H1 (cell line): Measurements from ENCODE around the gene CTAGE1. TPM values are rescaled to one million over a fixed set of nuclear protein-coding genes. Genes with fewer than 3 reads are reported as not detected.

Experiments used
- CTCF ChIA-PET: fragments of 300-600 bp; sonication (Branson Sonifier 250); formaldehyde crosslinking; loops from one replicate; lab custom pipeline; 2021; ENCODE audit not compliant: partially characterized antibody; lab: Charles Lee
- POLR2A ChIA-PET: fragments of 300-600 bp; sonication (Branson Sonifier 250); formaldehyde crosslinking; loops from one replicate; lab custom pipeline; 2021; ENCODE audit warnings: inconsistent platforms; ENCODE audit not compliant: partially characterized antibody; lab: Charles Lee
- DNase-seq, 2 experiments: peaks; one replicate each; pipeline versions ENCODE4 v3.0.0 to v3.0.0-alpha.2; 2010 to 2022; ENCODE audit warnings: low spot score in 2 of 2, low read depth in 1 of 2, mixed read lengths in 1 of 2
- FAIRE-seq: peaks from 2 replicates; lab custom pipeline; 2011; peaks lifted over from hg19 to GRCh38; lab: Jason Lieb, UNC
- H2AFZ ChIP-seq: 2 replicates; pipeline ENCODE4 v1.8.1; 2012; ENCODE audit warnings: low read length, inconsistent platforms
- H2AK5ac ChIP-seq: 2 replicates; pipeline ENCODE4 v1.6.1; 2013; ENCODE audit warnings: low read depth, low read length
- H2BK120ac ChIP-seq: replicated peaks from 2 replicates; pipeline ENCODE3; 2013; ENCODE audit warnings: low read depth, low read length, inconsistent platforms
- H2BK12ac ChIP-seq: 2 replicates; pipeline ENCODE4 v1.6.1; 2013; ENCODE audit warnings: low read depth, low read length
- H2BK15ac ChIP-seq: 2 replicates; pipeline ENCODE4 v1.6.1; 2013; ENCODE audit warnings: low read length
- H2BK20ac ChIP-seq: 2 replicates; pipeline ENCODE4 v1.6.1; 2013; ENCODE audit warnings: low read length
- H2BK5ac ChIP-seq: 2 replicates; pipeline ENCODE4 v1.6.1; 2013; ENCODE audit warnings: low read depth, low read length
- H3K14ac ChIP-seq: 2 replicates; pipeline ENCODE4 v1.6.1; 2013; ENCODE audit warnings: inconsistent platforms; ENCODE audit not compliant: insufficient read length
- H3K18ac ChIP-seq: 2 replicates; pipeline ENCODE4 v1.6.1; 2013; ENCODE audit warnings: low read length; ENCODE audit errors: extremely low read depth
- H3K23ac ChIP-seq: 2 replicates; pipeline ENCODE4 v1.6.1; 2013; ENCODE audit warnings: inconsistent platforms; ENCODE audit not compliant: insufficient read length
- H3K23me2 ChIP-seq: 2 replicates; pipeline ENCODE4 v1.6.1; 2013; ENCODE audit warnings: low read depth, low read length
- H3K27ac ChIP-seq: 2 replicates; pipeline ENCODE4 v1.6.1; 2011; ENCODE audit warnings: low read depth, low read length, inconsistent platforms
- H3K27me3 ChIP-seq, 4 experiments: replicated peaks in 1 of 4; 1 replicate in 1 of 4; 2 replicates in 3 of 4; pipeline versions ENCODE4 v1.6.1 to v1.8.1; 2011 to 2013; ENCODE audit warnings: low read length in 3 of 4, mild to moderate bottlenecking in 3 of 4, inconsistent platforms in 2 of 4, mixed read lengths in 2 of 4, moderate library complexity in 1 of 4; ENCODE audit not compliant: control insufficient read depth in 3 of 4, insufficient read depth in 3 of 4; ENCODE audit errors: extremely low read depth in 1 of 4
- H3K36me3 ChIP-seq, 4 experiments: 2 replicates each; pipeline versions ENCODE4 v1.6.1 to v1.8.1; 2011 to 2013; ENCODE audit warnings: mild to moderate bottlenecking in 4 of 4, low read length in 3 of 4, moderate library complexity in 2 of 4, control low read depth in 1 of 4, inconsistent platforms in 1 of 4; ENCODE audit not compliant: insufficient read depth in 4 of 4, control insufficient read depth in 2 of 4
- H3K4ac ChIP-seq: replicated peaks from 2 replicates; pipeline ENCODE3; 2013; ENCODE audit warnings: low read length, low read depth, mixed read lengths, inconsistent platforms; ENCODE audit not compliant: insufficient read length
- H3K4me1 ChIP-seq, 4 experiments: replicated peaks in 1 of 4; 1 replicate in 1 of 4; 2 replicates in 3 of 4; pipeline versions ENCODE4 v1.6.1 to v1.8.1; 2011 to 2013; ENCODE audit warnings: low read length in 3 of 4, inconsistent platforms in 2 of 4, mixed read lengths in 1 of 4; ENCODE audit not compliant: insufficient read depth in 4 of 4, control insufficient read depth in 3 of 4
- H3K4me2 ChIP-seq, 2 experiments: 2 replicates each; pipeline versions ENCODE4 v1.6.1 to v1.8.1; 2011 to 2013; ENCODE audit warnings: low read depth in 2 of 2, low read length in 2 of 2, control low read depth in 1 of 2, inconsistent platforms in 1 of 2, mild to moderate bottlenecking in 1 of 2; ENCODE audit not compliant: insufficient read depth in 1 of 2
- H3K4me3 ChIP-seq, 4 experiments: fragments of 200-600, 300-600 bp in 1 of 4; sonication (generic), shearing (Covaris generic), sonication (Bioruptor Twin) in 1 of 4; 2 replicates each; pipeline versions ENCODE4 v1.5.1 to v1.8.1; 2011 to 2016; ENCODE audit warnings: low read length in 4 of 4, low read depth in 3 of 4, control low read depth in 2 of 4, inconsistent platforms in 2 of 4, mild to moderate bottlenecking in 2 of 4, mixed read lengths in 1 of 4, moderate library complexity in 1 of 4; ENCODE audit not compliant: insufficient read depth in 2 of 4; ENCODE audit errors: extremely low read depth in 1 of 4
- H3K56ac ChIP-seq: replicated peaks from 2 replicates; pipeline ENCODE3; 2013; ENCODE audit warnings: low read depth, mild to moderate bottlenecking, mixed read lengths, low read length, inconsistent platforms; ENCODE audit not compliant: insufficient read length
- H3K79me1 ChIP-seq: 2 replicates; pipeline ENCODE4 v1.6.1; 2013; ENCODE audit warnings: low read depth, low read length, control low read depth
- H3K79me2 ChIP-seq, 2 experiments: 2 replicates each; pipeline versions ENCODE4 v1.6.1 to v1.8.1; 2012 to 2013; ENCODE audit warnings: low read length in 2 of 2, mild to moderate bottlenecking in 2 of 2, inconsistent platforms in 1 of 2; ENCODE audit not compliant: insufficient read depth in 2 of 2, control insufficient read depth in 1 of 2
- H3K9ac ChIP-seq, 4 experiments: replicated peaks in 1 of 4; 1 replicate in 1 of 4; 2 replicates in 3 of 4; pipeline versions ENCODE4 v1.6.1 to v1.8.1; 2011 to 2013; ENCODE audit warnings: low read depth in 3 of 4, low read length in 3 of 4, control low read depth in 2 of 4, mild to moderate bottlenecking in 2 of 4, moderate library complexity in 2 of 4, inconsistent platforms in 1 of 4; ENCODE audit errors: extremely low read depth in 1 of 4
- H3K9me3 ChIP-seq, 2 experiments: 2 replicates each; pipeline versions ENCODE4 v1.6.1 to v1.8.1; 2012 to 2013; ENCODE audit warnings: mild to moderate bottlenecking in 2 of 2, moderate library complexity in 2 of 2, control low read depth in 1 of 2, inconsistent platforms in 1 of 2, low read depth in 1 of 2, low read length in 1 of 2, mixed read lengths in 1 of 2; ENCODE audit not compliant: insufficient read depth in 2 of 2
- H4K20me1 ChIP-seq, 2 experiments: replicated peaks in 1 of 2; 2 replicates each; pipeline versions ENCODE3 to v1.8.1; 2011 to 2013; ENCODE audit warnings: inconsistent platforms in 2 of 2, low read length in 2 of 2, mild to moderate bottlenecking in 1 of 2; ENCODE audit not compliant: insufficient read depth in 2 of 2, control insufficient read depth in 1 of 2
- H4K5ac ChIP-seq: 2 replicates; pipeline ENCODE4 v1.6.1; 2013; ENCODE audit warnings: low read length, low read depth, mixed read lengths, inconsistent platforms; ENCODE audit not compliant: insufficient read length
- H4K8ac ChIP-seq: 2 replicates; pipeline ENCODE4 v1.8.0; 2013; ENCODE audit warnings: mild to moderate bottlenecking, moderate library complexity, low read length, inconsistent platforms; ENCODE audit not compliant: insufficient read depth; ENCODE audit errors: extremely low read depth
- H4K91ac ChIP-seq: replicated peaks from 2 replicates; pipeline ENCODE3; 2013; ENCODE audit warnings: low read length, mixed read lengths, inconsistent platforms; ENCODE audit not compliant: insufficient read length
- POLR2A ChIP-seq, 2 experiments: IDR thresholded peaks; 1 replicate in 1 of 2; 2 replicates in 1 of 2; pipeline ENCODE4 v1.6.1; 2011; ENCODE audit warnings: low read depth in 2 of 2, low read length in 2 of 2, mild to moderate bottlenecking in 2 of 2; ENCODE audit errors: control extremely low read depth in 1 of 2
- WGBS, 2 experiments: shearing (Covaris generic) in 1 of 2; methylation state at CpG; one replicate each; pipeline versions ENCODE4 v1.1.6 to v1.1.7; 2013 to 2015; ENCODE audit warnings: low lambda C conversion rate in 2 of 2, mixed read lengths in 2 of 2, inconsistent platforms in 1 of 2, low coverage in 1 of 2, missing lambda C conversion rate in 1 of 2; ENCODE audit not compliant: insufficient replicate concordance in 2 of 2, insufficient coverage in 1 of 2, insufficient read length in 1 of 2; ENCODE audit errors: extremely low coverage in 1 of 2, missing lambda C conversion rate in 1 of 2; 5-methylcytosine and 5-hydroxymethylcytosine counted together
- polyA plus RNA-seq, 7 experiments: library from polyadenylated mRNA; depleted of rRNA in 3 of 7; stranded (reverse) in 5 of 7; unstranded in 2 of 7; fragments of >200 nt in 5 of 7; fragments of 200-250 nt in 2 of 7; gene quantifications; 1 replicate in 5 of 7; 2 replicates in 1 of 7; 4 replicates in 1 of 7; pipeline versions ENCODE4 v1.2.1 to v1.2.3, GENCODE V29; 2011 to 2013; ENCODE audit warnings: missing spikeins in 2 of 7, mixed read lengths in 2 of 7
- total RNA-seq: library from RNA; stranded (reverse); fragmentation: NEBNext Ultra II Directional; extraction: Animal tissue kit (Norgen Biotek cat#: 25700); gene quantifications from 2 replicates; pipeline ENCODE4 v1.2.1, GENCODE V29; 2021
- TF ChIP-seq, protein P1 (sequence below), 3 experiments: IDR thresholded peaks; 1 replicate in 2 of 3; 2 replicates in 1 of 3; pipeline versions ENCODE4 v1.5.1 to v1.6.1; 2011; ENCODE audit warnings: low read length in 3 of 3, mild to moderate bottlenecking in 3 of 3, inconsistent platforms in 2 of 3, low read depth in 1 of 3, moderate library complexity in 1 of 3; ENCODE audit not compliant: insufficient read depth in 1 of 3; ENCODE audit errors: control extremely low read depth in 1 of 3

CTAGE1 gene
- total and polyA plus RNA-seq, 2 of the 8 experiments (the other 6 are each of a cell fraction or from before 2014, with no cell fraction given) = not detected

DNA sequence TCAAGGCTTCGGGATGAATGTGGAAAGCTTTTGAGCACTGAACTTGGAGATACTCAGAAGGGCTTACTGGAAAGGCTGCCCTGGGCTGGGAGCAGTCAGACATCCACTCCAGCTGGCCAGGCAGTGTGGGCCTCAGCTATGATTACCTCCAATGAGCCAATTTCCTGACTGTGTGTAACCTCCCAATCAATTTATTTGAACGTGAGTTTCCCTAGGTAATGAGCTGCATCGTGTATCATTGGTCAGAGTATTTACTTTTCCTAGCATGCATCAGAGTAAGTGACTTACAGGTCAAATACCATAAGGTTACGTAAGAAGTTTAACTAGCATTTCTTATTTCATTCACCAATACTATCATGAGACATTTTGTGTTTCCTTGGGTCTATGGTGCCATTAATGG is 11.0 kb upstream of the CTAGE1 start:
- H3K18ac ChIP-seq = no peak overlapping the region
- no peaks in the 10 kb centered on the region for H4K20me1 ChIP-seq
- ChIA-PET CTCF (interaction anchor here (0.6 to 3.5 kb wide), 5 partner anchors 12 to 177 kb away, joined by 3 to 20 read pairs (median 4); no protein-coding TSS in a partner anchor), POLR2A (interaction anchor here (1.0 kb wide), 1 partner anchor 23 kb away, joined by 4 read pairs; no protein-coding TSS in a partner anchor)
- H3K14ac ChIP-seq = no peak overlapping the region
- H2BK5ac ChIP-seq = no peak overlapping the region
- no peak overlapping the region for H2BK20ac ChIP-seq
- H4K91ac ChIP-seq = no peak overlapping the region
- no peak overlapping the region for H4K8ac ChIP-seq
- H2AFZ ChIP-seq = no peak overlapping the region
- FAIRE-seq (no peak), DNase-seq (no peak)
- no peaks in the 10 kb centered on the region for H3K79me1 ChIP-seq
- no peaks in the 10 kb centered on the region for H3K4me1 ChIP-seq
- no peak overlapping the region for H3K27ac ChIP-seq
- no peak overlapping the region for H2BK12ac ChIP-seq
- H3K79me2 ChIP-seq = no peaks in the 10 kb centered on the region
- no peak overlapping the region for H2BK120ac ChIP-seq
- WGBS, 2 experiments = 91% methylated on average over 4 of the region's 4 CpGs; no CpG with 5 or more reads in 1 of the 2 experiments
- no peak overlapping the region for H3K4me2 ChIP-seq
- no peak overlapping the region for H3K4me3 ChIP-seq
- H2AK5ac ChIP-seq = no peak overlapping the region
- H2BK15ac ChIP-seq = no peak overlapping the region
- H3K56ac ChIP-seq = no peak overlapping the region
- H3K4ac ChIP-seq = no peak overlapping the region
- H3K36me3 ChIP-seq = no peaks in the 10 kb centered on the region
- H3K9ac ChIP-seq = no peak overlapping the region
- H4K5ac ChIP-seq = no peak overlapping the region
- no peaks in the 10 kb centered on the region for H3K9me3 ChIP-seq
- no peak overlapping the region for H3K23ac ChIP-seq
- no peaks in the 10 kb centered on the region; the same call in 1 of the 2 replicates for H3K23me2 ChIP-seq
- H3K27me3 ChIP-seq = peaks cover 0 to 1% (median 0%) of the 10 kb centered on the region in 4 experiments; a peak in 1 of 7 replicates
- TF ChIP-seq POLR2A (IDR thresholded peaks at IDR 0.05; ENCODE audit: control extremely low read depth in 1 of 2, low read depth in 2 of 2, low read length in 2 of 2) = no peak
- TF ChIP-seq, protein P1, sequence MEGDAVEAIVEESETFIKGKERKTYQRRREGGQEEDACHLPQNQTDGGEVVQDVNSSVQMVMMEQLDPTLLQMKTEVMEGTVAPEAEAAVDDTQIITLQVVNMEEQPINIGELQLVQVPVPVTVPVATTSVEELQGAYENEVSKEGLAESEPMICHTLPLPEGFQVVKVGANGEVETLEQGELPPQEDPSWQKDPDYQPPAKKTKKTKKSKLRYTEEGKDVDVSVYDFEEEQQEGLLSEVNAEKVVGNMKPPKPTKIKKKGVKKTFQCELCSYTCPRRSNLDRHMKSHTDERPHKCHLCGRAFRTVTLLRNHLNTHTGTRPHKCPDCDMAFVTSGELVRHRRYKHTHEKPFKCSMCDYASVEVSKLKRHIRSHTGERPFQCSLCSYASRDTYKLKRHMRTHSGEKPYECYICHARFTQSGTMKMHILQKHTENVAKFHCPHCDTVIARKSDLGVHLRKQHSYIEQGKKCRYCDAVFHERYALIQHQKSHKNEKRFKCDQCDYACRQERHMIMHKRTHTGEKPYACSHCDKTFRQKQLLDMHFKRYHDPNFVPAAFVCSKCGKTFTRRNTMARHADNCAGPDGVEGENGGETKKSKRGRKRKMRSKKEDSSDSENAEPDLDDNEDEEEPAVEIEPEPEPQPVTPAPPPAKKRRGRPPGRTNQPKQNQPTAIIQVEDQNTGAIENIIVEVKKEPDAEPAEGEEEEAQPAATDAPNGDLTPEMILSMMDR (IDR thresholded peaks at IDR 0.05; ENCODE audit: control extremely low read depth in 1 of 3, insufficient read depth in 1 of 3, low read depth in 1 of 3, low read length in 3 of 3) = no peak
